Skeletal muscle cell (primary cell): ENCODE measurements around the gene GJC1.
"Not testable (repeated sequence)": the region's sequence is repeated elsewhere in the genome, so short reads cannot be mapped to it uniquely, and the experiment has no call there.

Source experiments
- DNase-seq: peaks from one replicate; pipeline ENCODE4 v3.0.0-alpha.2; 2010; ENCODE audit warnings: low read depth
- H3K4me3 ChIP-seq: 2 replicates; pipeline ENCODE4 v1.5.1; 2011; ENCODE audit warnings: low read depth, mild to moderate bottlenecking, control low read depth, low read length, moderate library complexity

The GJC1 gene

DNA sequence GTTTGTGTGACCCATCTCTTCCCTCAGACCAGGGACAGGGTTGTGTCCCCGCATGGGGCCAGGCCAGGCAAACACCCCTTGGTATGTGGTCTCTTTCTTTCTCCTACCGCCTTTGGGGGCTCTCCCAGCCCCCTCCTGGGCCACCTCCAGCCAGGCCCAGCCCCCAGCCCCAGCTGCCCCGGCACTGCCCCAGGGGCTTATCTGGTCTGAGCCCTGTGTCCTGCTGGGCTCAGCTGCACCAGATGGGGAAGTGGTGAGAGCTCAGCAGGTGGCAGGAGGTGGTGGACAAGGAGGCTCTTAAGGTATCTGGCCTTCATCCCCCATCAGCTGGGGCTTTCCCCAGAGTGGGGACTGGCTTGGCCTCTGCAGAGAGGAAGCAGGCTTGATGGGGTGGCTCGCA is 62.6 kb downstream of the GJC1 start:
- DNase-seq, result no peak
- no peak overlapping the region for H3K4me3 ChIP-seq

DNA sequence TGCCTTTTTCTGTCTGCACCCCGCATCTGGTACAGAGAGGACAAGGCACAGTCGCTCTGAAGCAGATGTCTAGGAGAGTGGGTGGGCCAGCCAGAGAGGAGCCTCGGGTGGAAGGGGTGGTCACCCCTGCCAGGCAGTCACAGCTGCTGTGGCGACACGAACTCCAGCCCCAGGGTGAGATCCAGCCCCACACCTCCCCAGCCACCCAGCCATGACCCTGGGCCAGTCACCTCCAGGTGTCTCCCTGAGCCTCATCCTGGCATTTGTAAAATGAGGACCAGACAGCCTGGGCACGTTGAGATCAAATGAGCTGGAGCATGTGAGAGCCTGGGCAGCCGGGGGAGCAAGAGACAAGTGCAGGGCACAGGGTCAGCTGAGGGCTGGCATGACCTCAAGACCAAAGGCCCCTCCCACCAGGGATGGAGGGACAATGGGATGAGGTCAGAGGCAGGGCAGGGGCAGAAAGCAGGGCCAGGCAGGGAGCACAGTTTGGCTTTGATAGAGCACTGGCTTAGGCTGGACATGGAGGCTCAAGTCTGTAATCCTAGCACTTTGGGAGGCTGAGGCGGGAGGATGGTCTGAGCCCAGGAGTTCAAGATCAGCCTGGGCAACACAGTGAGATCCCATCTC is 63.6 kb downstream of the GJC1 start:
- no peak for DNase-seq
- H3K4me3 ChIP-seq, result no peak overlapping the region

DNA sequence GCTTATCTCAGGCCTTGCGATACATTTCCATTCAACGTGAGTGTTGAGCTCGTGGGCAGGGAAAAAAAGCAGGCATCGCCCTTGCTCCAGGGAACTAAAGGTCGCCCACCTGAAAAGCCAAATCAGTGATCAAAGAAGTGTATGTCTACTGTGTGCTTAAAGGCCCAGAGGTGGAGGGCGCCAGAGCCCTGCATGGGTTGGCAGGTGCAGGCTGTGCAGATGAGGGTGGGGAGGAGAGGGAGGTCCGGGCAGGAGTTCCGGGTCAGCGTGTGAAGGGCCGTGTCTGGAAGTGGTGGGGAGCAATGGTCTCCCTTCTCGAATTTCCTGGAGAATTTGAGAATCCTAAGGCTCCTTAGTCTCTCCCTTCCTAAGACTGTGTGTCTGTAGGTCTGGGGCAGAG is 64.1 kb downstream of the GJC1 start:
- DNase-seq, result no peak
- H3K4me3 ChIP-seq, result no peak overlapping the region

DNA sequence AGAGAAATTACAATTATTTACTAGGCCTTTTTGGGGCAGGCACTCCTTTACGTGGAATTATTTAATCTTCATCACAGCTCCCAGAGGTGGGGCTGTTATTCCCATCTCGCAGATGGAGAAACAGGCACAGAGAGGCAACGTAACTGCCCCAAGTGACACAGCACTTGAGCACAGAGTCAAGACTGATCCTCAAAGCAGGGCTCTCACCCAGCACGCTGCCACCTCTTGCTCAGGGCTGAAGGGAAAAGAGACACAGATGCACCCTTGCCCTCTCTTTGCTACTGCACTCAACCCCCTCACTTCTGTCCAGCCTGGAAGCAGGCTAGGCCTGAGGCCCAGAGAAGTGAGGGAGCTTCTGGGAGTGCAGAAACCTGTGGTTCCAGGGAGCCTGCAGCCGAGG is 66.9 kb downstream of the GJC1 start:
- DNase-seq, result no peak
- H3K4me3 ChIP-seq, result no peak overlapping the region

DNA sequence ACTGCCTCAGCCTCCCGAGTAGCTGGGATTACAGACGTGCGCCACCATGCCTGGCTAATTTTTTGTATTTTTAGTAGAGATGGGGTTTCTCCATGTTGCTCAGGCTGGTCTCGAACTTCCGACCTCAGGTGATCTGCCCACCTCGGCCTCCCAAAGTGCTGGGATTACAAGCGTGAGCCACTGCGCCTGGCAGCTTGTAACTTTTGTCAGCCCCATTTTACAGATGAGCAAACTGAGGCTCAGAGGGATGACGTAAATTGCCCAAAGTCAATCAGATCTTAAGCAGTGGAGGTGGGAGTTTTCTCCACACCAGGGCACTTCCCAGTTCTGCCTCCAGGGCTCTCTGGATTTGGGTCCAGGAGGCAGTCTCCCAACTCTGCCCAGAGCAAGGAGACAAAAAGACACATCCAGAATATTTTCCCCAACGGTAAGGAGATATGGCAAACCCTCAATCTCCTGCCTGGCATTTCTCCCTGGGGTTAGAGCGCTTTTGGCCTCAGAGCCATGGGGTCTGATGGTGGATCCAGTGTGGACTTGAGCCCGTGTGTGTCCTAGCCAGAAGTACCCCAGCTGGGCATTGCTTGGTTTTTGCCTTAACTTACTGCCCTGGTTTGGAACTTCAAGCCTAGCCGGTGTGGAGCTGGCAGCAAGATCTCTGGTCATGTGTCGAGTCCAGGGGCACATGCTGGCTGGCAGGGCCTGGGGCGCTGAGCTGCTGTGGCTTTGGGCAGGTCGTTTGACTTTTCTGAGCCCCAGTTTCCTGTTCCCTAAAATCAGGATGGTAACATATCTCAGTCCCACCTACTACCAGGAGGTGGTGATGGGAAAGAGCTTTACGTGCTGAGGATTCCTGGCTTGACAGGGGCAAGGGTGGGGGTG is 67.9 kb downstream of the GJC1 start:
- no peak for DNase-seq
- no peak overlapping the region for H3K4me3 ChIP-seq

DNA sequence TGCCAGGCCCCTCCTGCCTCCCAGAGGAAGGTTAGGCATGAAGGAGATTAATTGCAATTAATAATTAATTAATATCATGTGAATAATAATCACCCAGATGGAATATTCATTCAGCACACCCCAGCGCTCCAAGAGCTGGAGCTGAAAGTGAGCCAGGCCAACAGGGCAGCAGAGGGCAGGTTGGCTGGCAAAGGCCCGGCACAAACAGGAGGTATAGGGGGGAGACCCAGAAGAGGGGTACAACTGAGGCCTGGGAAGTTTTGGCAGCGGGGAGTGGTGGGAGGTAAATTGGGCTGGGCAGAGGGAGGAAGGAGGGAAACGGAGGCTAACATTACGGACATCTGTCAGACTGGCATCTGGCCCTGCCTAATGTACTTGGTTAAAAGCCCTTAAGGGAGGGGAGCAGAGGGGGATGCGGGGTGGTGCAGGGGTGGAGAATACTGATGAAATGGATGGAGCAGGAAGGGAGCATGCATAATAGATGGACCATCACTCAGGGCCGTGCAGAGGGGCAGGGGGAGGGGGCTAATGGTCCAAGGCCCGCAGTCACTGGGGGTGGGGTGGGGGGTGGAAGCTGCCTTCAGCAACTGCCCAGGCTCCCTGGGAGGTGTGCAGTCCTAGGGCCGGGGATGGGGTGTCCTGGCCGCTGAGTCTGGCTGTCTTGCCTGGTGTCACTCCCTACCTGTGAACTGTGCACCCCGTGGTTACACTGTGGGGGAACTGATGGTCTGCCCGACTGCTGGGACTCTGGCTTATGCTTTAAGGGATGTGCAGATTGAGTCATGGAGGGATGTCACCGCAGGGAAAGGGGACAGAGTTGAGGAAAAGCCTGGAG is 69.4 kb downstream of the GJC1 start:
- DNase-seq, result no peak
- H3K4me3 ChIP-seq, result no peak overlapping the region

DNA sequence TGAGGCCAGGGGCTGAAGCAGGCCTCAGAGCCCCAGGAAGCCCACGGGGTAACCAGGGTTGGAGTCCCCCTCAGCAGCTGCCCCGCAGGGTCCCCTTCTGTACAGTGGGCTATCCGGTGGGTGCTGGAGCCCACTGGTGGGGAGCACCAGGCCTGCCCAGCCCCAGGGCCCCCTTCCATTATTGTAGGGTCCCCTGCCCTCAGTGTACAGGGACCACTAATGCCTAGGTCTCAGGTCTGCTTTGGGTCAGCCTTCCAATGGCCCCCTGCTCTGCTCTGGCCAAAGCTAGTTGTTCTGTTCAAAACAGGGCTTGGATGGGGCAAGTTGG is 70.2 kb downstream of the GJC1 start:
- DNase-seq, result no peak
- no peak overlapping the region for H3K4me3 ChIP-seq

DNA sequence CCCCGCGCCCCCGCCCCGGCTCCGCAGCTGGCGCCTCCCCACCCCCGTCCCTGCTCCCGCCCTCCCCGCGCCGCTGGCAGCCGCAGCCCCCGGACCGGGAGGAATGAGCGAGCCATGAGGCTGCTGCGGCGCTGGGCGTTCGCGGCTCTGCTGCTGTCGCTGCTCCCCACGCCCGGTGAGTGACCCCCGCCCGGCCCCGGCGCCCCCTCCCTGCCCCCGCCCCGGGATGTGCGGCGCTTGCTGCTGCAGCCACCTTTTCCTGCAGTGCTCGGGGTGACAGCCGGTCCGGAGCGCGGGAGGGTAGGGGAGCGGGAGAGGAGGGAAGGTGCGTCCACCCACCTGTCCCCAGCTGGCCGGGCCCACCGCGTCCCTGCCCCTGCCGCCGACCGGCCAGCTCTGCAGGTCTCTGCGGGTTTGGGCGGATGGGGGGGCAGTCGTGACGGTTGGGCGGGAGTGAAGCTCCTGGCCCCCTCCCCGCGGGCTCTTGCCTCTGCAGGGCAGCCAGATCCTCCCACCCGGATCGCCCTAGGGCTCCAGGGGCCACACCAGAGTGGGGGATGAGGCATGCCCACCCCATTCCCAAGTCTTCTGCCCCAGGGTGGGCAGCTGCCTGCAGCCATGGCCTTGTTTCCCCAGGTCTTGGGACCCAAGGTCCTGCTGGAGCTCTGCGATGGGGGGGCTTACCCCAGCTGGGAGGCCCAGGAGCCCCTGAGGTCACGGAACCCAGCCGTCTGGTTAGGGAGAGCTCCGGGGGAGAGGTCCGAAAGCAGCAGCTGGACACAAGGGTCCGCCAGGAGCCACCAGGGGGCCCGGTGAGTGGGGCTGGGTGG is 70.8 kb downstream of the GJC1 start:
- no peak for DNase-seq
- H3K4me3 ChIP-seq, result peak overlapping the region; percentile 43

DNA sequence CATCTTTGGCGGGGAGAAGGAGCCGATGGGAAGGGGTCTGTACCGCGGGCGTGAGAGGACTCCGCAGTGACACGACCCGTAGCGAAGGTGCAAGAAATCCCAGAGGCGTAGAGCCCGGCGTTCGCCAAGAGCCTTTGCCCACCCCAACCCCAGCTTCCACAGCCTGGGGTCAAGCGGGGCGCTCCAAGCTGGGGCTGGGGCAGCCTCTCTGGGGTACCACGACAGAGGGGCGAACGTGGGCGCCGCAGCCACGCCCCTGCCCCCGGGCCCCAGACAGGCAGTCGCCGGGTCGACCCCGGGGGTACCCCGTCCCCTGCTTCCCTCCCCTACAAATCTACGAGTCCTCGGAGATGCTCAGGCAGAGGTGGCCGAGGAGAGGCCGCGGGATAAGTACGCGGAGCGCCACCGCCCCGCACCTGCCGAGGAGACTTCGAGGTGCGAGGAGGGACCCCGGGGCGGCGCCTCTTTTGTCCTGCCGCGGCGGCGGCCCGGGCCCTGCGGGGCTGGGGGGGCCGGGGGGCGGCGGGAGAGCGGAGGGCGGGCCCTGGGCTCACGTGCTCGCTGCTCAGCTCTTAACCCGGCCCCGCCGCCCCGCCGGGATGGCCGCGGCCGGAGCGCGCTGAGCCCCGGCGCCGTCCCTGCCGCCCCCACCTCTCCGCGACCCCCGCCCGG is 71.5 kb downstream of the GJC1 start, which contains the start of gene ADAM11:
ADAM11 (plus strand) TSS at position 575 of the 672 bp plus-strand sequence. CDS start 212 bp downstream, outside the sequence.
- H3K4me3 ChIP-seq, result peak within 1 kb of the TSS; percentile 43
- no peak for DNase-seq

DNA sequence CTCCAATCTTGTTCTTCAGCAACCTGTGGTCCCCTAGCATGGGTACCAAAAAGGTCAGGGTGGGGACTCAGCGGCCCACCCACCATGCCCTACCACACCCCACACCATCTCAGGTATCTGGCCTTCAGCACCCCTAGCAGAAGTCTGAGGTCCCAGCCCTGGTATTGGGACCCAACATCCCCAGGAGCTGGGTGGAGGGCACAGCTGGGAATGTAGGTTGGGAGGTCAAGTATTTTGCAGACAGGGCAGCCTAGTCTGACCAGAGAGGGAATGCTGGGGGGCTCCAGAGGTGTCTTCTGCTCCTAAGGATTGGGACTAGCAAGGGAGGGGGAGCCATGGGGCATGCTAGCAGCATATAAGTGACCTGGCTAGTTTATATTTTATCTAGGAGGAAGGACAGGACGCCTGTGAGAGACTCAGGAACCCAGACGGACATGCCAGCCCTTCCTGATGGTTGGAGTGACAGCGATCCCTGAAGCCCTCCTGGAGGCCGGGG is 72.1 kb downstream of the GJC1 start:
- no peak overlapping the region for H3K4me3 ChIP-seq
- DNase-seq, result no peak

DNA sequence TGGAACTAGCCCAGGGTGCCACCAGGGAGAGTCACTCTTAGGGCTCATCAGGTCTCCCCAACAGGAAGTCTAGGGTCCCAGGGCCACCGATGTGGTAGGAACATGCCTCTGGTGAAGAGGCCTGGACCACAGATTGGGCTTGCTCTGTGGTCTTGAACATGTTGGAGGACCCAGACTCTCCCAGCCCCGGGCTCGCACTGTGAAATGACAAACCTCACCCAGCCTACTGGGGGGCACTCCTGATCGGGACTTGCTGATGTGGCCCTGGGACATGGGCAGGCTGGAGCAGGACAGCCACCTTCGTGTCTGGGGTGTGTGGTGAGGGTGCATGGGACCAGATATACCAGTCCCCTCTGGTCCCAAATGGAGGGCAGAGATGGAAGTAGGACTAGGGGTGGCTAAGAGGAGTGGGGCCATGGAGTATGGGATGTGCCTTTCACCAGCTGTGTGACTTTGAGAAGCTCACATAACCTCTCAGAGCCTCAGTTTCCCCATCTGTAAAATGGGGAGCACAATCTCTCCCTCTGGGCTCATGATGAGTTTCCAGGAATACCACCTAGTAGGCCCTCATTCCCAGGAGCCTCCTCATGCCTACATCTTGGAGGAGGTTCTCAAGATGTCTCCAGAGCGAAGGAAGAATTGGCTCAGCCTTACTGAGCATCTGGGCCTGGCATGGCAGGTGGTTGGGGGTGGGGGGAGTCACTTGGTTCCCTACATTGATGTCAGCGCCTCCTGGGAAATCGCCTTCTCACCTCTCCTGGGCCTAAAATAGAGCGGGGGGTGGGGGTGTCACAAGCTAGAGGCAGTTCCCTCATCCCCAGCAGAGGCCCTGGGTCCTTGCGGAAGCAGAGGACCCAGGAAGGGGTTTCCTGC is 72.8 kb downstream of the GJC1 start:
- DNase-seq, result no peak
- no peak overlapping the region for H3K4me3 ChIP-seq

DNA sequence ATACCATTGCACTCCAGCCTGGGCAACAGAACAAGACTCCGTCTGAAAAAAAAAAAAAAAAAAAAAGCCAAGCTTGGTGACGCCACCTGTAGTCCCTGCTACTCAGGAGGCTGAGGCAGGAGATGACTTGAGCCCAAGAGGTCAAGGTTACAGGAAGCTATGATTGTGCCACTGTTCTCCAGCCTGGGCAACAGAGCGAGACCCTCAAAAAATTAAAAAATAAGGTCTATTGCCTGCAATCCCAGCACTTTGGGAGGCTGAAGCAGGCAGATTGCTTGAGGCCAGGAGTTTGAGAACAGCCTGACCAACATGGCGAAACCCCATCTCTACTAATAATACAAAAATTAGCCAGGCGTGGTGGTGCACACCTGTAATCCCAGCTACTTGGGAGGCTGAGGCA is 74.9 kb downstream of the GJC1 start:
- H3K4me3 ChIP-seq, DNase-seq: not testable (repeated sequence)

DNA sequence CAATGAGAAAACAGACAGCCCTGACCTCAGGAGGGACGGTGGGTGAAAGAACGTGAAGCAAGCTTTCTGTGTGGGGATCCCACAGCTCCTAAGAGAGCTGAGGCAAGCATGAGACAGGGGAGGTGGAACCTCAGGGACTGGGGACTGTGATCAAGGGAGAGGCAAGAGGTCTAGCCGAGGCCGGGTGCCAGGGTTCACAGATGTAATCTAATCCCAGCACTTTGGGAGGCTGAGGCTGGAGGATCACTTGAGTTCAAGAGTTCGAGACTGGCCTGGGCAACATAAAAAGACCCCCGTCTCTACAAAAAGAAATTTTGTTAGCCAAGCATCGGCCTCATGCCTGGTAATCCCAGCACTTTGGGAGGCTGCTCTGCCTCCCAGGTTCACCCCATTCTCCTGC is 75.8 kb downstream of the GJC1 start:
- no peak overlapping the region for H3K4me3 ChIP-seq
- no peak for DNase-seq

DNA sequence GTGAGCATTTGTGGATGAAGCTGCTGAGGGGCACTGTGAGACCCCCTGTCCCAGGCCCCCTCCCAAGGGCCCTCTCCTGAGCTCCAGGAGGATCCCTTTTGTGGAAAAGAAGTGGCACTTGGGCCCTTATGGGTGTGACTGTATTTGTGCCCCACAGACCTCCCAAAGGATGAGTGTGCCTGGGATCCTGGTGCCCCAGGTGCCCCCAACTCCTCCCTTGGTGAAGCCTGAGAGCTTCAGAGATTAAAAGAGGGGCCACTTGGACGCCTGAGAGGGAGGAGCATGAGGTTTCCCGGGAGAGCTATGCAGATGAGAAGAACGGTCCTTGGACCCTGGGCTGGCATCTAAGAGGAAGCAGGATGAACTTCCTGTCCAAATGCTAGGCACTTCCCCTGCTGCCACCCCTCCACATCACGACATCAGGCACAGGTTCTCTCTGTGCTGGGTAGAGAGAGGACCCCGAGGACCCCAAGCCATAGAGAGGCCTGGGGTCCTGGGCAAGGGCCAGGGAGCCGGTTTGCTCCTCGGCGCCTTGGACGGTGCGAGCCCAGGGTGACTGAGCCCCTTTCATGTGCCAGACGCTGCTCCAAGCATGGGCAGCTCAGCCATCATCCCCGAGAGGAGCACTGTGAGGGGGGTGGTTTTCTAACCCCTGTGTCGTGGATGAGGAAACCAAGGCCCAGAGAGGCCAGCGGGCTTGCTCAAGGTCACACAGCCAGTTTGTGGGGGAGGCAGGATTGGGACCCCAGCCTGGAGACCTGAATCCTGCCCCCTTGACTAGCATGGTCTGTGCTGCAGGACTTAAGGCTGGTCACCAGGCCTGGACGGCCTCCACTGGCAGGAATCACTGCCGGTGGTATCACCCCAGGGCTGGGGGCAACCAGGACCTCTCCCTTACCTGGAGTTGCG is 76.9 kb downstream of the GJC1 start:
- H3K4me3 ChIP-seq, result no peak overlapping the region
- DNase-seq, result no peak

DNA sequence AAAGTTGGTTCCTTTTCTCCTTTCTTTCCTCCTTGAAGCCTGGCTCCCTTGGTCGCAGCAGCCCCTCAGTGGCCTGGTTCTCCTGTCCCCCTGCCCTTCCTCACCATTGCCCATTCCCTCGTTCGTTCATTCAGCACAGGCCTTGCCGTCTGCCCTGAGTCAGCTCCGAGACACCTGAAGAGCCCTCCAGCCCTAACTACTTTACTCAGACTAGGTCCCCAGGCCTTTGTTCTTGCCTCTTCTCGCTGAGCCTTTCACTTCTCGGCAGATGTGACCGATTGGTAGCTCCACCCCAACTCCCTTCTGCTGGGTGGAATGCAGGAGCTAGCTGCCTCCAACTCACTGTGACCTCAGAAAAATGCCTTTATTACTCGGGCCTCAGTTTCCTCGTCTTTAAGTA is 78.3 kb downstream of the GJC1 start:
- DNase-seq, result no peak
- no peak overlapping the region for H3K4me3 ChIP-seq

DNA sequence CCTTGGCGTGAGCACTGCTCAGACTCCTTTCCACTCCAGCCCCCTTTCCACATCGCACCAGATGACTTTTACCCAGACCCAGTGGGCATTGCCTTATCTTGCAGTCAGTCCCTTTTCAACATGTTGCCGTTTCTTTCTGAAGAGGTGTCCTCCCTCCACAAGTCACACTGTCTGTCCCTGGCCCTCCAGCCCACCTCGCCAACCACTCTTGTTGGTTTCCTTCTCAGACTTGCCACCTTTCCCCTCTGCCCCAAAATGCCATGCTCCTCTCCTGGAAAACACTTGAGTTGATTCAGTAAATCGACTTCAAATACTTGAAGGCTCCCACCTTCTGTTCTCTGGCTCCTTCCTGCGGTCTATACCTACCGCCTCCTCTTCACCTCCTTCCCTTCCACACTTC is 78.8 kb downstream of the GJC1 start:
- no peak overlapping the region for H3K4me3 ChIP-seq
- no peak for DNase-seq

DNA sequence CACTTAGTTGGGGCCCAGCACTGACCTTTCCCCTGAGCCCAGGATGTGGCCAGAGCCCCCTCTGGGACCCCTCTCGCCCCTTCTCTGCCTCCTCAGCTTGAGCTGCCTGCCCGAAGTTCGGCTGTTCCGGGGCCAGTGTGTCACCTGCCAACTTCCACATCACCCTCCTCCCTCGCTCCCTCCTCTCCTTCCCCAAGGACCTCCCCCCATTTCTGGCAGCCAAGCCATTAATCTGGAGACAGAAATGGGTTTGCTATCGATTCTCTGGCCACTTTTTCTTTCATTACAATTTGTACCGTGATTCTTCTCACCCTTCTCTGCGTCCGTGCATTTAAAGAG is 80.1 kb downstream of the GJC1 start:
- DNase-seq, result no peak
- H3K4me3 ChIP-seq, result no peak overlapping the region
